Gastrocnemius medialis (tissue), 4 donors: Measurements from ENCODE around the gene PRDM8.

Source experiments
- POLR2A ChIP-seq, 2 donors: fragments of 450-650 bp; IDR thresholded peaks; one replicate each; pipeline ENCODE4 v1.6.1; 2017; ENCODE audit warnings: antibody characterized with exemption in 2 of 2, mild to moderate bottlenecking in 2 of 2, moderate library complexity in 2 of 2
- TF ChIP-seq, protein P1 (sequence below), 5 experiments: fragments of 450-650 bp in 3 of 5; fragments of 200-600 bp in 2 of 5; sonication (generic) in 2 of 5; IDR thresholded peaks in 4 of 5; conservative IDR thresholded peaks in 1 of 5; 1 replicate in 4 of 5; 2 replicates in 1 of 5; pipeline ENCODE4 v1.5.1; 2016 to 2019; ENCODE audit warnings: antibody characterized with exemption in 5 of 5, mild to moderate bottlenecking in 3 of 5, moderate library complexity in 3 of 5

DNA sequence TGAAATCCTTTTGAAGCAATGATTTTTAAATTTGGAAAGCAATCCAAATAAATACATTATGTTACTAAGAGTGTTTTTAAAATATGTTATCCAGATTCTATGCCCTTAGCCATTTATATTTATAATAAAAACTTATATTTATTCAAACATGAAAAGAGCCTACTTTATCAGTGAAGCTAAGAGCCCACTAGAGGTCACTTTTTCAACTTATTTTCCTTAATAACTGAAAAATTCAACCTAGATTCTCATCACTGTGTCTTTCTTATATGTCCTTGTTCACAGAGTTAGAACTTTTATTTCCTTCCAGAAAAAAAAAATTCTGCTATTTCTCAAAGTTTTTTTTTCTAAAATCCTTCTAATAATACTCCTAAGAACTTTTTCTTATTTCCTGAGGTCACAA is 23.9 kb downstream of the PRDM8 start:
- TF ChIP-seq, protein P1, sequence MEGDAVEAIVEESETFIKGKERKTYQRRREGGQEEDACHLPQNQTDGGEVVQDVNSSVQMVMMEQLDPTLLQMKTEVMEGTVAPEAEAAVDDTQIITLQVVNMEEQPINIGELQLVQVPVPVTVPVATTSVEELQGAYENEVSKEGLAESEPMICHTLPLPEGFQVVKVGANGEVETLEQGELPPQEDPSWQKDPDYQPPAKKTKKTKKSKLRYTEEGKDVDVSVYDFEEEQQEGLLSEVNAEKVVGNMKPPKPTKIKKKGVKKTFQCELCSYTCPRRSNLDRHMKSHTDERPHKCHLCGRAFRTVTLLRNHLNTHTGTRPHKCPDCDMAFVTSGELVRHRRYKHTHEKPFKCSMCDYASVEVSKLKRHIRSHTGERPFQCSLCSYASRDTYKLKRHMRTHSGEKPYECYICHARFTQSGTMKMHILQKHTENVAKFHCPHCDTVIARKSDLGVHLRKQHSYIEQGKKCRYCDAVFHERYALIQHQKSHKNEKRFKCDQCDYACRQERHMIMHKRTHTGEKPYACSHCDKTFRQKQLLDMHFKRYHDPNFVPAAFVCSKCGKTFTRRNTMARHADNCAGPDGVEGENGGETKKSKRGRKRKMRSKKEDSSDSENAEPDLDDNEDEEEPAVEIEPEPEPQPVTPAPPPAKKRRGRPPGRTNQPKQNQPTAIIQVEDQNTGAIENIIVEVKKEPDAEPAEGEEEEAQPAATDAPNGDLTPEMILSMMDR (IDR thresholded peaks at IDR 0.05 in 4 of 5, conservative IDR thresholded peaks at IDR 0.05 in 1 of 5) = no peak
- no peak for TF ChIP-seq POLR2A (IDR thresholded peaks at IDR 0.05)
